Right ventricle myocardium inferior (tissue), 1 donor: ENCODE data around the gene WSB1. TPM values are rescaled to one million over a fixed set of nuclear protein-coding genes. Genes with fewer than 3 reads are reported as not detected.
"Not testable (repeated sequence)": the region's sequence is repeated elsewhere in the genome, so short reads cannot be mapped to it uniquely, and the experiment has no call there.

Experiments used
- ATAC-seq: fragments of 200-7000 bp; cut with Tn5 transposase; one replicate; pipeline ENCODE4 v1.9.1; 2020; ENCODE audit warnings: mild to moderate bottlenecking, moderate library complexity
- DNase-seq: peaks from one replicate; pipeline ENCODE4 v3.0.0; 2021; ENCODE audit errors: missing footprints
- intact Hi-C: fragments of 100-400 bp; cut with DNase I; formaldehyde crosslinking; loops from one replicate; pipeline ENCODE4 v1.11.0; 2022
- long read RNA-seq: library from polyadenylated mRNA; unstranded; transcript quantifications from one replicate; pipeline ENCODE4 v2.0.0, GENCODE V29; 2021
- total RNA-seq: library from RNA; stranded (reverse); fragmentation: NEBNext Ultra II Directional; extraction: Animal tissue kit (Norgen Biotek cat#: 25700); gene quantifications from one replicate; pipeline ENCODE4 v1.2.1, GENCODE V29; 2021
- donor health status: DM: no; HTN: yes; CAD: no; lungs with severe emphysema.

The WSB1 gene
- 48.7 TPM for total RNA-seq
- long read RNA-seq, full-length matches to known transcripts, result 9 of 15 reads
- long read RNA-seq, partial matches to known transcripts, result 5 of 15 reads
- long read RNA-seq, other reads (novel, unspliced or antisense), result 1 of 15 reads

GRCh38 chr17:27293898-27294688 is at the start of gene WSB1:
WSB1 (plus strand) TSS chr17:27294114; CDS start chr17:27294396, 282 bp downstream.
- ATAC-seq, result peak; percentile 95
- DNase-seq, result peak; percentile 97
- intact Hi-C loops, result loop anchor here (1.0 to 2.0 kb wide), 5 partner anchors 29 to 57 kb away; no protein-coding TSS in a partner anchor

GRCh38 chr17:27244491-27245223 is 49.3 kb upstream of the WSB1 start:
- ATAC-seq, result peak; percentile 91
- peak; percentile 89 for DNase-seq
- intact Hi-C loops, result loop anchor here (1.0 kb wide), 2 partner anchors 50 to 89 kb away; partner anchors contain the start of gene WSB1

- intact Hi-C loops, result loop anchor here (1.0 kb wide), 2 partner anchors 49 to 88 kb away; partner anchors contain the start of gene WSB1
- ATAC-seq (peak; percentile 91), DNase-seq (peak; percentile 90)
These were observed 48.7 kb upstream of the WSB1 start for GRCh38 chr17:27245230-27245696.

- intact Hi-C loops, result no loop called here
- ATAC-seq (no peak), DNase-seq (no peak)
These were observed 47.4 kb upstream of the WSB1 start for GRCh38 chr17:27246537-27246936.

GRCh38 chr17:27247071-27247957 is 46.6 kb upstream of the WSB1 start:
- ATAC-seq (peak; percentile 36), DNase-seq (peak; percentile 78)
- intact Hi-C loops, result no loop called here

- ATAC-seq, result no peak
- DNase-seq, result no peak
- intact Hi-C loops, result no loop called here
These were observed 46.0 kb upstream of the WSB1 start for GRCh38 chr17:27247958-27248342.

GRCh38 chr17:27250791-27251190 is 43.1 kb upstream of the WSB1 start:
- DNase-seq, ATAC-seq, intact Hi-C loops: not testable (repeated sequence)

- ATAC-seq, intact Hi-C loops, DNase-seq: not testable (repeated sequence)
These were observed 39.1 kb upstream of the WSB1 start for GRCh38 chr17:27254802-27255201.

- intact Hi-C loops, result loop anchor here (2.0 kb wide), 1 partner anchor 38 kb away; the partner anchor contains the start of gene WSB1
- DNase-seq (no peak), ATAC-seq (no peak)
These were observed 37.5 kb upstream of the WSB1 start for GRCh38 chr17:27256225-27257030.

GRCh38 chr17:27257031-27257357 is 36.9 kb upstream of the WSB1 start:
- DNase-seq, result no peak
- intact Hi-C loops, result loop anchor here (2.0 kb wide), 1 partner anchor 38 kb away; the partner anchor contains the start of gene WSB1
- ATAC-seq, result no peak

GRCh38 chr17:27259356-27259755 is 34.6 kb upstream of the WSB1 start:
- ATAC-seq, result no peak
- no peak for DNase-seq
- intact Hi-C loops, result no loop called here

- intact Hi-C loops, result no loop called here
- ATAC-seq (no peak), DNase-seq (no peak)
These were observed 30.5 kb upstream of the WSB1 start for GRCh38 chr17:27263386-27263785.

- intact Hi-C loops, result loop anchor here (2.0 kb wide), 1 partner anchor 31 kb away; the partner anchor contains the start of gene WSB1
These were observed 29.7 kb upstream of the WSB1 start for GRCh38 chr17:27264068-27264812.

GRCh38 chr17:27265333-27265732 is 28.6 kb upstream of the WSB1 start:
- intact Hi-C loops, result loop anchor here (2.0 kb wide), 1 partner anchor 29 kb away; the partner anchor contains the start of gene WSB1
- no peak for ATAC-seq
- no peak for DNase-seq

More at GRCh38 chr17:27264068-27264812, 29.7 kb upstream of the WSB1 start:
- no peak for DNase-seq
- no peak for ATAC-seq

GRCh38 chr17:27266228-27266627 is 27.7 kb upstream of the WSB1 start:
- DNase-seq, result no peak
- ATAC-seq, result no peak
- intact Hi-C loops, result no loop called here

- intact Hi-C loops, result no loop called here
- ATAC-seq (no peak), DNase-seq (no peak)
These were observed 25.4 kb upstream of the WSB1 start for GRCh38 chr17:27268394-27269085.
